DMS153 (cell line): ENCODE data around the gene SMIM22.
"Not testable (repeated sequence)": the region's sequence is repeated elsewhere in the genome, so short reads cannot be mapped to it uniquely, and the experiment has no call there.

Experiments
- DNase-seq: peaks from one replicate; lab custom pipeline; 2025; lab: John Stamatoyannopoulos, UW

The SMIM22 gene

DNA sequence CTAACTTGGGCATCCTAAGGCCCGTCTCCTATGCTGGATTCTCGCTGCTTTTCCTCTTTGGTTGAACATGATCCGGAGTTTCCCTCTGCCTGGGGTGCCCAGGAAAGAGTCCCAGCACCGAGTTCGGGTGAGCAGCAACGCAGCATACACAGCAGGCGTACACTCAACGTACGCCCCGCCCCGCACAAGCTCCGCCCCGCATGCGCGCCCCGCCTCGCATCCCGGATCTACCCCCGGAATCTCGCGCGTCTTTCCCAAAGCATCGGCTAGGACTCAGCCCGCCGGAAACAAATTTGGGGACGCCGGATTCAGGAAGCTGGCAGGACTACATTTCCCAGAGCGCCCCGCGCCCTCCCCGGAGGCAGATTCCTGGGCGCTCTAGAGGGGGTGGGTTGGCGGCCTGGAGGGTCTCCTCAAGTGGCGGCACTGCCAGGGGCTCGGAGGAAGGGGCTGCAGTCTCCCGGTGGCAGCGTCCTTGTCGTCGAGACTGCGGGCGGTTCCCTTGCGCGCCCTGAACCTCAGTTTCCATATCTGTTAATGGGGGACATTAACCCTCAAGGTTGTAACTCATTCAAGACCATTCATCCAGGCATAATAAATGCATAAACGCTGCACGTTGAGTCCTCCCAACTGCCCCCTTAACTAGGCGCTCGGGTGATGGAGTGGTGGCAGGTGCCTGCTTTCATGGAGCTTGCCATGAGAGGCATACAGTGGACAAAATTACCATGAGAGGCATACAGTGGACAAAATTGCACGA is 26.4 kb upstream of the SMIM22 start:
- DNase-seq = peak; percentile 95

DNA sequence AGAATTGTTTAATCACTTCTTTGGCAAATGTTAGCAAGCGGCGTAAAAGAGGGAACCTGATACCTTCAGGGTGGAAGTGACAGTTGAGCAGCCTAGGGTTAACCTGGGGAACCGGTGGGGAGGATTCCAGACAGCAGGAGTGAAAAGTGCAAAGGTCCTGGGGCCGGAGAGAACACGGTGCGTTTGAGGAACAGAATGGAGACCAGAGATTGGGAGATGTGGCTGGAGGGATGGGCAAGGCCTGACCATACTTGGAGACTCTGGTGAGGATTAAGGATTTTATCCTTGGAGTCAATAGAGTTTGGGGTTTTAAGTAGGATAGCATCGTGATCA is 25.9 kb upstream of the SMIM22 start:
- DNase-seq = no peak

DNA sequence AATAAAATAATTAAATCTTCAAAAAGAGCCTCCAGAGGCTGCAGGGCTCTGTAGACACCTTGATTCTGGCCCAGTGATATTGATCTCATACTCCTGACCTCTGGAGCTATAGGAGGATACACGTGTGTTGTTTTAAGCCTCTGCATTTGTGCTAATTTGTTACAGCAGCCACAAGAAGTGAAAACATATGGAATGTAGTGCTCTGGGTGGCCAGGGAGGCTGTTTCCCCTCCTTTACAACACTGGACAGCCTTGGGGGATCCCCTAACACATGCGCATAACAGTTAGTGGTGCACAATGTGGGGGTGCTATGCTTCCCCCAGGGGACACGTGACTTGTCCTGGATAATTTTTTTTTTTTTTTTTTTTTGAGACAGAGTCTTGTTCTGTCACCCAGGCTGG is 23.5 kb upstream of the SMIM22 start:
- DNase-seq = no peak

DNA sequence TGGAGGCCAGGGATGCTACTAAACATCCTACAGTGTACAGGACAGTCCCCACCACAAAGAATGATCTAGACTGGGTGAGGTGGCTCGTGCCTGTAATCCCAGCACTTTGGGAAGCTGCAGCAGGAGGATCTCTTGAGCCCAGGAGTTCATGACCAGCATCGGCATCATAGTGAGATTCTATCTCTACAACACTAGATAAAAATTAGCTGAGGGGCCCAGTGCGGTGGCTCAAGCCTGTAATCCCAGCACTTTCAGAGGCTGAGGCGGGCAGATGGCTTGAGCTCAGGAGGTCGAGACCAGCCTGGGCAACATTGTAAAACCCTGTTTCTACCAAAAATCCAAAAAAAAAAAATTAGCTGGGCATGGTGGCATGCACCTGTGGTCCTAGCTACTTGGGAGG is 22.8 kb upstream of the SMIM22 start:
- no peak for DNase-seq

DNA sequence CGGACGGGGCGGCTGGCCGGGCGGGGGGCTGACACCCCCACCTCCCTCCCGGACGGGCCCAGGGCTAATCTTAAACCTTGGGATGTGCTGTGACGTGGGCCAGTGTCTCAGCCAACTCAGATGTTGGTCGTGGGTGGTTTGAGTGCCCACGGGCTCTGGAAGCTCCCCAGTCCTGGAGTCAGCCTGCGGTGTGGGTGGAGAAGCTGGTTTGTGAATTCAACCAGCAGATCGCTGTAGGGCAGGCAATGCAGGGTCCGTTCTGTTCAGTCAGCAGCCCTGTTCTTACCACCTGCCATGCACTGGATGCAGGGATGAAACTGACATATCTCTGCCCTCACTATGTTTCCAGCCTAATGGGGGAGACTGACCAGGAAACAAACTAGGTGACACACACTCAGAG is 20.2 kb upstream of the SMIM22 start:
- DNase-seq = no peak

DNA sequence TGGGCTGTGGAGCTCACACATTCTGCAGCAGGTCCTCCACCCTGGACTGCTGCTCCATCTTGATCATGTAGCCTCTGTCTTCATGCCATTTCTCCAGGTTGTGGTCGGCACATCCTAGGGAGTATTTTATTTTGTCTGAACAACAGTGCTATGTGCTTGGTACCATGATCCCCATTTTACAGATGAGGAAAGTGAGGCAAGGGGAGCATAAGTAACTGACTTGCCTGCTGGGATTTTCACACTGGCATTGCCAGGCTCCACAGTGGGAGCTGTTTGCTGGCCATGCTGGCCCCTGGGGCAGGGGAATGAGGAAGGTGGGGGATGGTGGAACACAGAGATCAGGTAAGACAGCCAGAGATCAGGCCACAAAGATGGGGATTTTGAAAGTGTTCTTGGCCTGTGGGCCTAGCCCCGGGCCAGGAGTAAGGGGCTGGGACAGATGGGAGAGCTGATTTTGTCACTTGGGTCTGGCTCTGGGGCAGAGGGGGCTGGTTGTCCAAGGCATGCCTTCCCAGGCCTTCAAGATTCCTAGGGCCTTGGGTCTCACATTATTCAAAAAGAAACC is 18.9 kb upstream of the SMIM22 start:
- no peak for DNase-seq

DNA sequence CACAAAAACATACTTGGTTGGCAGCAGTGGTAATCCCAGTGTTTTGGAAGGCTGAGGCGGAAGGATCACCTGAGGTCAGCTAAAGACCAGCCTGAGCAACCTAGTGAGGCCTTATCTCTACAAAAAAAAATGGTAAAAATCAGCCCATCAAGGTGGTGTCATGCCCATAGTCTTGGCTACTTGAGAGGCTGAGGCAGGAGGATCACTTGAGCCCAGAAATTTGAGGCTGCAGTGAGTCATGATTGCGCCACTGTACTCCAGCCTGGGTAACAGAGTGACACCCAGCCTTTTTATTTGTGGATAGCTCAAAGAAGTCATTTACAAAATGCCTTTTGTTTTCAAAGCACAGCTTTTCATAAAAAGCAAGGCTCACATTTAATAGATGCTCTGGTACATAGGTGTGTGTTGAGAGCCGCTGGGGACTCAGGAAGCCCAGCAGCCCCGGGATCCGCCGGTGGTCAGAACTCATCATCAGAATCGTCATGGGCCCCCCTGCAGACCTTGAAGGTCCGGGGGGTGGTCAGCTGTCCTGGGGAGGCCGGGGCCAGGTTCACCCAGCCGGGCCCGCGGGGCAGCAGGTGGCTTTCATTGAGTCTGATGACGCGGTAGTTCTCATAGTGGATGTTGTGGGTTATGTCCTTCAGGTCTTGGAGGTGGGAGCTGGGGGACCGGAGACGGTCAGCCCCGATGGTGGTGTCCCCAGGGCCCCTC is 17.7 kb upstream of the SMIM22 start:
- no peak for DNase-seq

DNA sequence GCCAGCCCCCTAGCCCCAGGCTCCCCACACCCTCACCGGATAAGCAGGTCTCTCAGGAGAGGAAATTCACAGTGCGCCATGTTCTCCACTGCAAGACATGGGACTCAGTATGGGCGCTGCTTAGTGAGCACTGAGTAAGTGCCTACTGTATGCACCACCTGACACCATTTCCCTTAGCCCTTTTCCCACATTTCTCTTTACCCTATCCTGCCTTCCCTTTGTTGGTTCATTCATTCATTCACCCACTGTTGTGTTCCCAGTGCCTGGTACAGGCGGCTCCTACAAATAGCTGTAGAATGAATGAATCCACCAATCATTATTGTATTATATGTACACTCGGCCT is 17.1 kb upstream of the SMIM22 start:
- DNase-seq = no peak

DNA sequence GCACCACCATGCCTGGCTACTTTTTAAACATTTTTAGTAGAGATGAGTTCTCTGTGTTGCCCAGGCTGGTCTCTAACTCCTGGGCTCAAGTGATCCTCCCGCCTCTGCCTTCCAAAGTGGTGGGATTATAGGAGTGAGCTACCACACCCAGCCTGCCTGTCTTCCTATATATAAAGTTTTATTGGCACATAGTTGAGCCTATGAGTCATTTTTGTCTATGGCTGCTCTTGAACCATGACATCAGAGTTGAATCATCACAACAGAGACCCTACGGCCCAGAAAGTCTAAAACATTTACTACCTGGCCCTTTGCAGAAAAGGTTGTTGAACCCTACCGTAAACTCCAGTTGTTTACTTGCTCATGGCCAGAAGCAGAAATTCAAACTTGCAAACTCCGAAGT is 14.9 kb upstream of the SMIM22 start:
- no peak for DNase-seq

DNA sequence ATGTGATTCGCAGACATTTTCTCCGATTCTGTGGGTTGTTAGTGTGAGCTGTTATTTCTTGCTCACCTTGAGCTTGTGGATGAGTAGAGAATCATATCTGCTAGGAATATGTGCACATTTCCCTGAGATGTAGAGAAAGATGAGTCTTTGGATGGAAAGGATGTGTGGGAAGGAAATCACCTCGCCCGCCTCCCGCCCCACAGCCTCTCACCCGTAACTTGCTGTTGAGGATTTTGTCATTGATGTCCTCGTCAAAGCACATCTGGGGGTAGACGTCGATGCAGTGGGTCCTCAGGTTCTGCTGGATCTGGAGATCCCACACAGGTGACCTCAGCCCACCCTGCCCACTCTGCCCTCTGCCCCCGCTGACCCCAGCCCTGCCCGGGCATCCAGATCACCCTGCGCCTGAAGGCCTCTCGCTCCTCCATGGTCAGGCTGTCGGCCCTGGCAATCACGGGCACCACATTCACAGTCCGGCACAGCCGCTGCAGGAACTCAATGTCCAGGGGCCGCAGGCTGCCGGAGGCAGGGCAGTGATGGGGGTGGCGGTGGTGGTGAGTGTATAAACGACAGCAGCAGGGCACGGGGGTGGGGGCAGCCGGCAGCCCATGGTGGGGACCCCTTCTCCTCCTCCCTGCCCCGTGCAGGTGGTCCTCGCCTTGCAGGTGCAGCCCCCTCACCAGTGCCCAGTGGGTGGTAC is 11.8 kb upstream of the SMIM22 start:
- no peak for DNase-seq

DNA sequence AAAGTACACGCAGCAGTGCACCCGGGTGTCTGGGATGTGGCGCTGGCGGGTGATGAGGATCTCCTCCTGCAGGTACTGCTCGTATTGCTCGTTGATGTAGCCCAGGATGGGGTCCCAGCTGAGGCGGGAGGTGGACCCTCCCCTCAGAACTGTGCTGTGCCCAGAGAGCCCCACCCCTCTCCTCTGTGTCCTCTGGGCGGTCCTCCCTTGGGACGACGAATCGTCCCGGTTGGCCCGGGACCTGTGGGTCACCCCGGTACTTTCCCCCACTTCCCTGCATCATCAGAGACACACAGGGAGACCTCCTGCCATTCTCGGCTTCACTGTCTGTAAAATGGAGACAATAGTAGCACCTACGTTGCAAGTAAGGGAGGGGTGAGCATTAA is 11.2 kb upstream of the SMIM22 start:
- no peak for DNase-seq

DNA sequence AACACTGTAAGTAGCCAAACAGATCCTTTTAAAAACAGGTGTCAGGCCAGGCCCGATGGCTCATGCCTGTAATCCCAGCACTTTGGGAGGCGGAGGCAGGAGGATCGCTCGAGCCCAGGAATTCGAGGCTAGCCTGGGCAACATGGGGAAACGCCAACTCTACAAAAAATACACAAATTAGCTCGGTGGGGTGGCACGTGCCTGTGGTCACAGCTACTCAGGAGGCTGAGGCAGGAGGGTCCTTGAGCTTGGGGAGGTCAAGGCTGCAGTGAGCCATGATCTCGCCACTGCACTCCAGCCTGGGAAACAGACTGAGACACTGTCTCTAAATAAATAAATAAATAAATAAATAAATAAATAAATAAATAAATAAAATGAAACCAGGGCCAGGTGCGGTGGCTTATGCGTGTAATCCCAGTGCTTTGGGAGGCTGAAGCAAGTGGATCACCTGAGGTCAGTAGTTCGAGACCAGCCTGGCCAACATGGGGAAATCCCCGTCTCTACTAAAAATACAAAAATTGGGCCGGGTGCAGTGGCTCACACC is 10.7 kb upstream of the SMIM22 start:
- not testable (repeated sequence) for DNase-seq

DNA sequence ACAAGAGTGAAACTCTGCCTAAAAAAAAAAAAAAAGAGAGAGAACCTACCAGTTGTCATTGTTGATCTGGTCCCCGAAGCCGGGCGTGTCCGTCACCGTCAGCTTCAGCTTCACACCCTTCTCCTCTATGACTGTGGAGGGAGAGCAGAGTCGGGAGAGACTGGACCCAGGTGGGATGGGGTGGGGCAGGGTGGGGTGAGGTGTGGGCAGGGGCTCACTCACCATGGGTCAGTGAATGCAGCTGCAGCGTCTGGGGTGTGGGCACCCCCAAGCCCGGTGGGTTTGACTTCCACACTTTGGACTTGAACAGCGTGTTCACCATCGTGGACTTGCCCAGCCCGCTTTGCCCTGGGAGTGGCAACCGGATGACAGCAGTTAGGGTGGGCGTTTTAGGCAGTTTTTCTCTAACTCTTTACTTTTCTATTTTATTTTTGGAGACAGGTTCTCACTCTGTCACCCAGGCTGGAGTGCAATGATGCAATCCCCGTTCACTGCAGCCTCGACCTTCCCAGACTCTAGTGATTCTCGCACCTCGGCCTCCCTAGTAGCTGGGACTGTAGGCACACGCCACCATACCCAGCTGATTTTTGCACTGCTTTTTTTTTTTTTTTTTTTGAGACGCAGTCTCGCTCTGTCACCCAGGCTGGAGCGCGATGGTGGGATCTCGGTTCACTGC is 9.3 kb upstream of the SMIM22 start:
- DNase-seq = no peak

DNA sequence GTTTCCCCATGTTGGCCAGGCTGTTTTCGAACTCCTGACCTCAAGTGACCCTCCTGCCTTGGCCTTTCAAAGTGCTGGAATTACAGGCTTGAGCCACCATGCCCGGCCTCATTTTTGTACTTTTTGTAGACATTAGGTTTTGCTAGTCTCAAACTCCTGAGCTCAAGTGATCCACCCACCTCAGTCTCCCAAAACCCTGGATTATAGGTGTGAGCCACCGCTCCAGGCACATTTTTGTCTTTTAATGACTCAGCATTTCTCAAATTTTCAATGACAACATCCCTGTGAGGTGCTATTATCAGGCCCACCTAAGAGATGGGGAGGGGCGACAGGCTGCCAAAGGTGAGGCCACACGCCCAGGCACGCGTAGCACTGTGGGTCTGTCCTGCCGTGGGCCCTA is 8.1 kb upstream of the SMIM22 start:
- no peak for DNase-seq

DNA sequence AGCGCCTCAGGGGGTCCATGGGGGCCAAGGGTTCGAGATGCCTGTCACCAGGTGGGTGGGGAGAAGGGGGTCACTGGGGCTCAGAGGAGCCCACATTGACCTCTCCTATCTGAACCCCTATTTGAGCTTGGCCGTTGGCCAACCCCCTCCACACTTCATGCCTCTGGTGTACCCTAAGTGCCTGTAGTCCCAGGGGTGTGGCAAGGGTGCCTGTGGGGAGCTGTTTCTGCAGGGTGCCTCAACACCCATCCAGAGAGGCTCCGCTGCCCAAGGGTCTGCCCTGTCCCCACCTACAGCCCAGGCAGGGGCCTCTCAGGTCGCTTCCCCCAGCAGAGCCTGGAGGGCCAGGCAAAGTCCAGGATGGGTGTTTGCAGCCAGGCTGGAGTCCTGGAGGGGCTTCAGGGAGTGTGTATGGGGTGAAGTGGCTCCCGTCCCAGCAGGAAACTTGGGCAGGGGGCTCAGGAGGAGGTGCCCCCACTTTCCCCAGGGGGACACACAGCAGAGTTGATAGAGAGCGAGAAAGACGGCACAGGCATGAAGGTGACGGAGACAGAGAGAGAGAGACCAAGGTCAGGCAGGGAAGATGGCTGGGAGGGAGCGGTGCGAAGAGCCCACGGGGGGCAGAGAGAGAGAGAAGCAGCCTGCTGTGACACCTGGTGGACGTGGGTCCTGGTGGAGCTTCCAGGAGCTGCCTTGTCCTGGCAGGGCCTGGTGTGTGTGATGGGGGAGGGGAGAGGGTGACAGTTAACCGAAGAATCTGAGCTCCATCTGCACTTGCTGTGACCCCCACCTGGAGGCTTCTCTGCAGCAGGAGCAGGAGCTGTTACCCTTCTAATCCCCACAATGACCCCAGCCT is 7.3 kb upstream of the SMIM22 start, which contains the start of gene SEPTIN12:
SEPTIN12 (minus strand) TSS at position 719 of the 856 bp plus-strand sequence; CDS start at position 19, 700 bp downstream.
- no peak for DNase-seq

DNA sequence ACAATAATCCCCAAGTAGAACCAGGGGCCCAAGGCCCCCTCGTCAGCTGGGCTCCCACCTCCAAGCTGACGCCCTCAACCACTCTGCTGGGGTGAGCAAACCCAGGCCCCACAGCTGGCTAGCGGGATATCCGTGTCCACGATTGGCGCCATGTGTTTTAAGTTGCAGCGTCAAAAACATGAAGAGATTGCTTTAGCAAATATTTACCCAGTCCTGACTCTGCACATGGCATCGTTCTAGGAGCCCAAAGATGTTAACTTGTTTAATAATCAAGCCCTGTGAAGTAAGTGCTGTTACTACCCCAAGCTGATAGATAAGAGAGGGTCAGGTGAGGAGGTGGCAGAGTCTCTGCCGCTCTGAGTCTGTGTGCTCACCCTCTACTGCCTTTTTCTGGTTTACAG is 6.7 kb upstream of the SMIM22 start:
- no peak for DNase-seq

DNA sequence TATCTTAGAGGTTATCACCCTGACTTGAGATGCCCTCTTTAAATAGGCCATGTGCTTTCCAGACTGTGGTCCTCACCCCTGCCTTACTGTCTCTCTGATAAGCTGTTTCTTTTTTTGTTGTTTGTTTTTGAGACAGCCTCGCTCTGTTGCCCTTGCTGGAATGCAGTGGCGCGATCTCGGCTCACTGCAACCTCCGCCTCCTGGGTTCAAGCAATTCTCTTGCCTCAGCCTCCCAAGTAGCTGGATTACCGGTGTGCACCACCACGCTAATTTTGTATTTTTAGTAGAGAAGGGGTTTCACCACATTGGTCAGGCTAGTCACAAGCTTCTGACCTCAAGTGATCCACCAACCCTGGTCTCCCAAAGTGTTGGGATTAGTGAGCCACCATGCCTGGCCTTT is 6.3 kb upstream of the SMIM22 start:
- no peak for DNase-seq

DNA sequence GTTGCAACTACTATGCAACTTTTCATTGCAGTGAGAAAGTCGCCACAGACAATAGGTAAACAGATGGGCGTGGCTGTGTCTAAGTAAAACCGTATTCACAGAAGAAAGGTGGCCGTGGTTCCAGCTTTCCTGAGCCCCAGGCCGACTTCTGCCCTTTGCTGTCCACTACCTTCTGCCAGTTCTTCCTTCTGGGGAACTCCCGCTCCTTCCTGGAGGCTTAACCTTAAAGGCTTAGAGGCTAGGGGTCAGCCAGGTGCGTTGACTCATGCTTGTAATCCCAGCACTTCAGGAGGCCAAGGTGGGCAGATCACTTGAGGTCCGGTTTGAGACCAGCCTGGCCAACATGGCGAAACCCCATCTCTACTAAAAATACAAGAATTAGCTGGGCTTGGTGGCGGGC is 4.9 kb upstream of the SMIM22 start:
- DNase-seq = no peak

DNA sequence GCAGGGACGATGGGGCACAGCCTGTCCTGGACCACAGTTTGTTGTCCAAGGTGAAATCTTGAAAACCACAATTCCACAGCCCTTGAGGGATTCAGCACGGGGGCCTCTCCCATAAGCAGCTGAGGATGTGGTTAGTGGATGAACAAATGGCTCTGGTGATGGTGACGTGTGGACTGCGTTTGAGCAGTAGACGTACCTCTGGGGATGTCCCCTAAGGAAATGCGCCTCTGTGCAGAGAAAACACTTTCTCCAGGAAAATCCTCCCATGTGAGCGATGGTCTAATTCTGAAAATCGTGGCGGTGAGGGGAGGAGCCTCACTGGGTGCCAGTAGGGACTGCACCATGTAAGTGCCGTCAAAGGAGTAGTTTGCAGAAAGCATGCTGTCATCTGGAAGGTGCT is 4.3 kb upstream of the SMIM22 start:
- DNase-seq = no peak

DNA sequence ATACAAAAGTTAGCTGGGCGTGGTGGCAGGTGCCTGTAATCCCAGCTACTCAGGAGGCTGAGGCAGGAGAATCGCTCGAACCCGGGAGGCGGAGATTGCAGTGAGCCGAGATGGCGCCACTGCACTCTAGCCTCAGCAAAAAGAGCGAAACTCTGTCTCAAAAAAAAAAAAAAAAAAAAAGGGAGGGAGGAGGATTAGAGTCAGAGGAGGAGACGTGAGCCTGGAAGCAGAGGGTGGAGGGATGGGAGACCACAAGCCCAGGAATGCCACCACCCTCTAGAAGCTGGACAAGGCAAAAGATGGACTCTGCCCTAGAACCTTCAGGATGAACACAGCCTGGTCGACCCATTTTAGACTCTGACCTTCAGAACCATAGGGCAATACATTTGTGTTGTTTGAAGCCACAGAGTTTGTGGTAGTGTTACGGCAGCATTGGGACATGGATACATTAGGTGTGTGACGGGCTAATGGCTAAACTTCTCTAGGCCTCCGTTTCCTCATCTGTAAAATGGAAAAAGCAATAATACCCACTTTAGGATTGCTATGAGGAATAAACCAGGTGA is 2.1 kb upstream of the SMIM22 start:
- DNase-seq = no peak
